ENCODE results near the gene SLC35B1. TPM values are rescaled to one million over a fixed set of nuclear protein-coding genes. Genes with fewer than 3 reads are reported as not detected.

The SLC35B1 gene
- total and polyA plus RNA-seq, 11 donors, result 50.3 to 137 (median 66.2) TPM

DNA sequence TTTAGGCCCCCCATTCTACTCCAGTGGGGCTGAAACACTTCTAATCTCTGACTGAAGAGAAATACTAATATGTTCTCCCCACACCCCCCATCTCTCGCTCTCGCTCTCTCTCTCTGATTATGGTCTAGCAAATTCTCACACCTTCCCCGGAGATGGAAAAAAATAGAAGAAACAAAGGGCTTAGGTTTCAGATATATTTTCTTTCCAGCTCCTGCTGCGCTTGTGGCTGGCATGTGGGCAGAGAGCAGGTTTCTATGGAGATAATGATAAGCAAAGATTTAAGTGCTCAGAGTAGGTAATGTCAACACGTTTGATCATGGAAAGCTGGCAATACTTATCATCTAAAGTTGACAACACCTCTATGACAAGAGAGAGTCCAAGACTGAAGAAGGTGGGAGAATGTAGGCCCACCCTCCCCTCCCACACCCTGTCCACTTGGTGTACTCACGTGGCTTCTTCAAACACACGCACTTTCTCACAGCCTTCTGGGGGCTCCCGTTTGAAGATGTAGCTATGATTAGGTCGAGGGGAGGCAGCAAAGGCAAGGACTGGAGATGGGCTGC, 8.0 kb upstream of the SLC35B1 start:
- 44 to 58% (median 55%) methylated on average over 9 of the region's 9 CpGs for WGBS, 4 donors
- no peaks in the 10 kb centered on the region for H3K27me3 ChIP-seq
- H3K27ac ChIP-seq, result peak overlapping the region in 5 of 12 donors; percentile 7 to 73 (median 10)
- ATAC-seq (peak in 1 of 4 donors; percentile 15), DNase-seq (no peak)
- intact Hi-C loops (cut with DNase I), result loop anchor here in 2 of 10 donors (5.0 kb wide), 2 partner anchors 132 to 137 kb away; partner anchors contain the start of gene TAC4 (in 1 of the 2)
- no peaks in the 10 kb centered on the region for H3K9me3 ChIP-seq
- H3K4me1 ChIP-seq, result peaks cover 0 to 26% (median 0%) of the 10 kb centered on the region in 12 donors
- TF ChIP-seq CTCF (IDR thresholded peaks at IDR 0.05) (no peak), POLR2A (IDR thresholded peaks at IDR 0.05) (no peak)
- no peak overlapping the region for H3K4me3 ChIP-seq
- H3K36me3 ChIP-seq, result peaks cover 0 to 99% (median 95%) of the 10 kb centered on the region in 9 donors

DNA sequence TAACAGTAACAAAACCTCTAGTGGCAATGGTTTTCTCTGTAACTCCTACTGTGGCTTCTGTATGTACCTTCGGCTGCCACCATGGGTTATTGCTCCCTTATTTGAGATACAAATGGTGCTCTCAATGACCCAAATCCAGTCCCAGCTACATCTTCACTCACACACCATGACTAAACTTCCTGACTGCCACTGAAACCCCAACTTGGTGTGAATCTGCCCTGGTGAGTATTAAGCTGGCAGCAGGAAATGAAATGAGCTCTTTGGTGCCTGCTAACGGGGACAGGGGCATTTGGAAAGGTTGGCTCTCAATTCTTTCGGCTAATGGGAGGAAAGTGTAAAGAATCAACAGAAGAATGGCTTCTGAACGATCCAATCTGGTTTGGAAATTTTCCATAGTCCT, 7.5 kb upstream of the SLC35B1 start:
- Histone ChIP-seq H3K27me3 (no peaks in the 10 kb centered on the region), H3K27ac (peak overlapping the region in 3 of 12 donors; percentile 10 to 73 (median 19)), H3K4me1 (peaks cover 0 to 26% (median 0%) of the 10 kb centered on the region in 12 donors), H3K36me3 (peaks cover 0 to 100% (median 92%) of the 10 kb centered on the region in 9 donors), H3K9me3 (no peaks in the 10 kb centered on the region), H3K4me3 (no peak overlapping the region)
- no peak for DNase-seq
- no peak for ATAC-seq
- TF ChIP-seq POLR2A (IDR thresholded peaks at IDR 0.05) (no peak), CTCF (IDR thresholded peaks at IDR 0.05) (no peak)
- intact Hi-C loops (cut with DNase I), result loop anchor here in 2 of 10 donors (5.0 kb wide), 2 partner anchors 132 to 137 kb away; partner anchors contain the start of gene TAC4 (in 1 of the 2)
- 73 to 79% (median 75%) methylated on average over 4 of the region's 4 CpGs for WGBS, 4 donors

GRCh38 chr17:49708515-49709183, 885 bp upstream of the SLC35B1 start:
- Histone ChIP-seq H3K36me3 (peaks cover 0 to 68% (median 56%) of the 10 kb centered on the region in 9 donors), H3K4me1 (peaks cover 0 to 30% (median 19%) of the 10 kb centered on the region in 12 donors), H3K27me3 (no peaks in the 10 kb centered on the region), H3K4me3 (peak overlapping the region in 10 of 12 donors; percentile 8 to 100 (median 92)), H3K9me3 (no peaks in the 10 kb centered on the region), H3K27ac (peak overlapping the region in 11 of 12 donors; percentile 35 to 99 (median 93))
- TF ChIP-seq POLR2A (IDR thresholded peaks at IDR 0.05) (no peak), CTCF (IDR thresholded peaks at IDR 0.05) (peak in 2 of 12 donors; percentile 0 to 4)
- ATAC-seq, result no peak
- intact Hi-C loops (cut with DNase I), result loop anchor here (1.0 to 10.0 kb wide), 13 partner anchors 30 to 294 kb away; partner anchors contain the start of genes DLX3 (in 4 of the 10), FAM117A (in 1 of the 10), KAT7 (in 1 of the 10) and PHB1 (in 1 of the 10)
- DNase-seq, result no peak
- 43 to 57% (median 53%) methylated on average over 15 of the region's 15 CpGs for WGBS, 4 donors

GRCh38 chr17:49707246-49707607, 537 bp downstream of the SLC35B1 start:
- DNase-seq (no peak), ATAC-seq (no peak)
- Histone ChIP-seq H3K27ac (peak overlapping the region in 11 of 12 donors; percentile 88 to 99 (median 94)), H3K9me3 (no peaks in the 10 kb centered on the region), H3K36me3 (peaks cover 0 to 69% (median 56%) of the 10 kb centered on the region in 9 donors), H3K4me1 (peaks cover 0 to 30% (median 19%) of the 10 kb centered on the region in 12 donors), H3K4me3 (peak overlapping the region; percentile 72 to 100 (median 90)), H3K27me3 (no peaks in the 10 kb centered on the region)
- intact Hi-C loops (cut with DNase I), result loop anchor here in 9 of 10 donors (2.0 to 10.0 kb wide), 9 partner anchors 70 to 292 kb away; partner anchors contain the start of genes DLX3 (in 4 of the 9), KAT7 (in 1 of the 9), PHB1 (in 1 of the 9) and TAC4 (in 1 of the 9)
- no peak for TF ChIP-seq POLR2A (IDR thresholded peaks at IDR 0.05)
- TF ChIP-seq CTCF (IDR thresholded peaks at IDR 0.05), result no peak
- WGBS, 4 donors, result 0 to 2% (median 1%) methylated on average over 12 of the region's 12 CpGs
